HG03175 (cell line): ENCODE results near the gene CYREN.
"Not testable (repeated sequence)": the region's sequence is repeated elsewhere in the genome, so short reads cannot be mapped to it uniquely, and the experiment has no call there.

Experiments used
- ATAC-seq: cut with Tn5 transposase; IDR thresholded peaks from one replicate; pipeline ENCODE4 v1.9.1; 2021; ENCODE audit warnings: mild to moderate bottlenecking, moderate library complexity; ENCODE audit not compliant: unreplicated experiment

CYREN gene

GRCh38 chr7:135170274-135170997, at the start of gene CYREN:
Gene CYREN, minus strand, starts transcription at chr7:135170707. Its CDS starts 1,785 bp downstream, at chr7:135168922.
- peak; percentile 67 for ATAC-seq

GRCh38 chr7:135217645-135218509, 47.4 kb upstream of the CYREN start:
- no peak for ATAC-seq

- no peak for ATAC-seq
These were observed 45.2 kb upstream of the CYREN start for GRCh38 chr7:135215698-135216097.

GRCh38 chr7:135215180-135215579, 44.7 kb upstream of the CYREN start:
- no peak for ATAC-seq

DNA sequence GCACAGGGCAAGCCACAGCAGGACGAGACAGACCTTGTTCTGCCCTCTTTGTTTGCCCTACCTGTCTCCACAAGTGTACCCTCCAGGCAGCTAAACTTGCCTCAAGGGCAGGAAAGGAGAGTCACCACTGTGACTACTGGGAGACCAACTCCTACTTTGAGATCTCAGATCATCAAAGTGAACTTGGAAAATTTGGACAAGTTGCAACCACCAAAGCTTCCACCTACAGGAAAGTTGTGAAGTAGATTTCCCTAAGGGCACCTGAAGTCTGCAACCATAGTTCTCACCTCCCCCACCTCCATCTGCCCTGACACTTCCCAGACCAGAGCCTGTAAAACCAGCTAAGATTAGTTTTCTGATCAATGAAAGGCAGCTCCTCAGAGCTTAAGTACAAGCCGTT, 43.3 kb upstream of the CYREN start:
- ATAC-seq: no peak

DNA sequence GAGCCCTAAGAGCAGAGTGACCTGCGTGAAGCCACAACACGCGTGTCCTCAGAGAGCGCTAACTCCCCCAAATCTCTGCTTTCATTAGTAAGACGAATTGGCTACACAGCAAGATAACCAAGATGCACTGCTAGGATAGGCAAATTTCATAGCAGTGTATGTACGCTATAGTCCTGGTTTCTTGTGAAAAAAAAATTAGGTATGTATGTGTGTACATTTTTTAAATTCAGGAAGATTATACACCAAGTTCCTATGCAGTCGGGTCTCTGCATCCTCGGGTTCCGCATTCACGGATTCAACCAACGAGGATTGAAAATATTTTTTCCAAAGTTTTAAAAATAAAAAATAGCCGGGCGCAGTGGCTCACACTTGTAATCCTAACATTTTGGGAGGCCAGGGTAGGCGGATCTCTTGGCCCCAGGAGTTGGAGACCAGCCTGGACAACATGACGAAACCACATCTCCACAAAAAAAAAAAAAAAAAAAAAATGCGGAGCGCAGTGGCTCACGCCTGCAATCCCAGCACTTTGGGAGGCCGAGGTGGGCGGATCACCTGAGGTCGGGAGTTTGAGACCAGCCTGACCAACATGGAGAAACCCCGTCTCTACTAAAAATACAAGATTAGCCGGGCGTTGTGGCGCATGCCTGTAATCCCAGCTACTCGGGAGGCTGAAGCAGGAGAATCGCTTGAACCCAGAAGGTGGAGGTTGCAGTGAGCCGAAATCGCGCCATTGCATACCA, 41.6 kb upstream of the CYREN start:
- ATAC-seq: not testable (repeated sequence)

- ATAC-seq: peak; percentile 76
These were observed 40.9 kb upstream of the CYREN start, which contains the start of gene WDR91 for GRCh38 chr7:135211179-135211945. Gene WDR91, minus strand, starts transcription at chr7:135211526. Its CDS starts 24 bp downstream, at chr7:135211502.

- ATAC-seq: peak; percentile 1
These were observed 40.3 kb upstream of the CYREN start for GRCh38 chr7:135210888-135211178.

DNA sequence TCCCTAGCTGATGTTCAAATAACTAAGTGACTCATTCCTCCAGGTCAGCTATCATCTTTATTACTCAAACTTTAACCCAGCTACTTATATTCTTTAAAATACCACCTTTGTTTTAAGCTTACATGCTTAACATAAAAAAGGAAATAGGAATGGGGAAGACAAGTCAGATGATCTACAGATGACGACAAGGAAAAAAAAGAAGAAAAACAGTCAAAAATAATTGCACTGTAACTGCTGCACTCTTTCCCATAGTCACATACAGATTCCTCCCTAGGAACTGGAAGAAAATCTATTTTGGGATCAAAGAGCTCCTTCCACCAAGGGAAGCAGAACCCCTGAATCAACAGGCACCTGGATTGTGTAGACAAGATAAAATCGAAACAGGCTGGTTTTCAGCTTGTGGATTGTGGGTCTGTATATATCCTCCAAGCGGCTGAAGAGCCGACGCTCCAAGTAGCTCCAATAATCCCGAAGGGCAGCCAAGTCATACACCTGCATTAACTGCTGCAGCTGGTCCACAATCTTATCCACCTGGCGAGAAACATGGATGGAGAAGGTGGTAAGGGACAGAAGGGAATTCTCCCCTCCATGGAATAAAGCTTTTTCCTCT, 38.8 kb upstream of the CYREN start:
- no peak for ATAC-seq

DNA sequence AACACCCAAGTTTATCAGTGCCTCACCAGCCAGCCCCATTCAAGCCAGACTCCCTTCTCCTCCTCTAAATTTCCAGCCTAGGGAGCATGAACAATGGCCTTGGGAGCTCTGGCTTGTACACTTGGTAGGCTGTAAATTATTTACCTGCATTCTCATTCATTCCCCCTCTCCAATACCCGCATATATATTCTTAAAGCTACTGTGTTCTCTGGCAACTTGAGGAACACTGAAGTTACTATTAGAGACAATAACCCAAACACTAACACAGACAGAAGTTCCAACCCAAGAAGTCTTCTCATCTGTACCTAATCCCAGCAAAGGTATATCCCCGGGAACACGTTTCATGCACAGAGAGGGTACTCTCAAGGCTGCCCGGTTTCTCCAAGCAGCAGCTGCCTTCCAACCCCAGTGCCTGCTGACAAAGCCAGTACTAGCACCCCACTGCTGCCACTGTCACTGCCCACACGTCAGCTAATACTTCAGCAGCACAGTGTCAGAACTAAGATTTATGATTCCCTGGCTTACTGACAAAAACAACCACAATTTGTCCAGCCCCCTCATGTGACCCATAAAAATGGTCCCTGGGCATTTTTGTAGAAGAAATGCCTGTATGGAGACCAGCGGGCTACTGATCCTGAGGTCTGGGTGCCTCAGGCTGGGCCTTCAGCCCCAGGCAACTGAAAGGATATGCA, 37.7 kb upstream of the CYREN start:
- no peak for ATAC-seq

DNA sequence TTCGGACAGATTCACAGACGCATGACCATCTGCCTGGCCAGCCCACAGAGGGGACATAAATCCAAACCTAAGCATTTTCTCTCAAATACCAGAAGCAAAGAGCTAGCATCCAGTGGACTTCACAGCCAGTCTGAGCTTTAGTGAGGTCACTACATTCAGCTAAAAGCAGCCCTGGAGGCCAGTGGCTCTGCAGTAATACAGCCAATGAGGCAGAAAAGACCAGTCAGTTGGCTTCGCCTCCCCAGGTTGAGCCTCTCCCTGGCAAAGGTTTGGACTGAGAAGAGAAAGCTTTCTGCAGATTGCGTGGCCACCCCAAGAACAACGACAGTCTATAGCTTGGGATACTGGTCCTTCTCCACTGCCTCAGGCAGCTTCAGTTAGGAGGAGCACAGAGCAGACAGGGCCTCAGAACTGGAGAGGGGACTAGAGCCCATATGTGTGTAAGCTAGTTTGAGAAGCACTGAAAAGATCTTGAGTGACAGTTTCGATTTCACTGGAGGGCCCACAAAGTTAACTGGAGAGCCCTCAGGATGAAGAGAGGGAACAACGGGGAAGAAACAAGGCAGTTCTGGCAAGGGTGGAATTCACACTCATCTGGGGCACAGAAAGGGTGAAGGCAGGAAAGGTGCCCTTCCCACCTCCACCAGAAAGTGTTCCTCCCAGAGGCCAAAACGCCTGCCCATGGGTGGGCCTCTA, 37.0 kb upstream of the CYREN start:
- ATAC-seq: no peak

- peak; percentile 39 for ATAC-seq
These were observed 36.5 kb upstream of the CYREN start for GRCh38 chr7:135206941-135207391.

DNA sequence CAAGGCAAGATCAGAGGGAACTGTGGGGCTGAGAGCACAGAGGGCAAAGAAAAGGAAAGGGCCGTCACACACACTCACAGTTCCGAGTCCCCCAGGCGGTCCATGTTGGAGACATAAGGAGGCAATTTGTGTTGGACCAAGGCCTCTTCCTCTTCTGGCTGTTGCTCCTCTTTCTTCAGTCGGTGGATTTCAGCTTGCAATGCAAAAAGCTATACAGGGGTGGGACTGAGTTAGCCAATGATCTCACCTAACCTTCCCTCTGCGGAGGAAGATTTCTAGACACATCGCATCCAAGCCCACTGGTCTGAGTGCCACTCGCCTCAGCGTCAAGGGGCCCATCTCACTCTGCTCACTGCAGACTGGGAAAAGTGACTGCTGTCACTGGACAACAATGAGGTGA, 35.3 kb upstream of the CYREN start:
- no peak for ATAC-seq

DNA sequence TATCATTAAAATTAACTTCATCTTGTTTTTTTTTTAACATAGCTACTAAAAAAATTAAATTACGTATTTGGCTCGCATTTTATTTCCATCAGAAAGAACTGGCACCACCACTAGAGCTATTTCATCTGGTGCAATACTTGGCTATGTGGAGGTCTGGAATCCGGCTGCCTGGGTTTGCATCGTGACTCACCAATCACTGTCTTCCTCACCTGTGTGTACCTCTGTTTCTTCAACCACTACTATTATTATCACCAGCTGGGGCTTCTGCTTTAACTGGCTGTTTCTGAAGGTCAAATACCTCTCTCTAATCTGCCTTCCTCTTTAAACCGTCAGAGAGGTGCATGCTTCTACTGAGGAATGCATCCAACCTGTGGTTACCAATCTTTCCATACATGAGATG, 34.4 kb upstream of the CYREN start:
- no peak for ATAC-seq

DNA sequence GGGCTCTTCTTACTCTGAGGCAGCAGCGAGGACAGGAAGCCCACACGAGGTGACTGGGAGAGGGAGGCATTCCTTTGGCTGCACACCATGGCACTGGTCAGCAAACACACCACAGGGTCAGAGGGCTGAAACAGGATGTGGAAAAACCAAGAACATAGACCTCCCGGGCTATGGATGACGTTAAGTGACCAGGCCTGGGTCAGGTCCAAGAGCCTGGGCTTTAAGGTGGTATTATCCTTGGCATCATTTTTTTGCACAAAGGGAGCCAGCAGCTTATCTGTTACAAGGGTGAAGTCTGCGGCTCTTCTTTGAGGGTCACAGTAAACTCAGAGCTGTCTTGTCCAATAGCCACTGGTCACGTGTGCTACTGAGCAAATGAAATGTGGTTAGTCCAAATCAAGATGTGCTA, 33.8 kb upstream of the CYREN start:
- ATAC-seq: no peak

- ATAC-seq: no peak
These were observed 30.8 kb upstream of the CYREN start for GRCh38 chr7:135201350-135201749.

- ATAC-seq: no peak
These were observed 30.4 kb upstream of the CYREN start for GRCh38 chr7:135200821-135201331.

GRCh38 chr7:135199439-135199838, 28.9 kb upstream of the CYREN start:
- ATAC-seq: no peak
